Purkinje cell (primary cell): ENCODE data around the gene CRACR2B. TPM values are rescaled to one million over a fixed set of nuclear protein-coding genes. Genes with fewer than 3 reads are reported as not detected.

Experiments used
- polyA plus RNA-seq: library from polyadenylated mRNA; unstranded; fragments of >200 nt; fragmentation: Nextera tagmentation; gene quantifications from 2 replicates; pipeline ENCODE4 v1.2.1, GENCODE V29; 2014

The CRACR2B gene
- polyA plus RNA-seq: not detected in 2 replicates

GRCh38 chr11:827897-828192, at the start of gene CRACR2B:
Gene CRACR2B (plus strand): TSS chr11:827919. CDS start chr11:828608, 689 bp downstream.

GRCh38 chr11:789943-790342, 37.8 kb upstream of the CRACR2B start, which contains the start of gene CEND1:
Gene CEND1 (minus strand): TSS chr11:790090. CDS start chr11:788576, 1,514 bp downstream.

DNA sequence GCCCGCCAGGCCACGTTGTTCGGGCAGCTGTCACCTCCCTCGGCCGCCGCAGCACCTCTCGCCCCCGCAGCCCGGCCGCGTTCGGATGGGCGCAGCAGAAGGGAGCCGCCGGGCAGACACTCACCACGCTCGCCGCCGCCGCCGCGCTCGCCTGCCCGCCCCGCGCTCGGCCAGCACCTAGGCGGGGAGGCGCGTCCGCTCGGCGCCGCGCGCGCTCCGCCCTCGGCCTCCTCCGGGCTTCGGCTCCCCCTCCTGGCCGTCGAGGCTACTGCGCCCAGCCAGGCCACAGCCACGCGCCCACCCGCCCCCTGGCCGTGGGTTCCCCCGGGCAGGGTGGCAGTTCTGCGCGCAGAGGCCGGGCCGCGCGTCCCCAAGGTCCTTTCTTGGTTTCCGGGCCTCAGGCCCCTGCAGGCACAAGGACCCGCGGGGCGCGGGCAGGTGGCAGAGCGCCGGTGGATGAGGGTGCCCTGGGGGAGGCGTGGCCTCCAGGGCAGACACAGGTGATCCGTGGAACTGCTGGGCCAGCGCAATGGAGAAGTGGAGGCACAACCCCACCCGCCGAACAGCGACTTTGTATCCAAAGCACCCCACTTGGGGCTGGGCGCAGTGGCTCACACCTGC, 29.5 kb upstream of the CRACR2B start, which contains the start of gene SLC25A22:
Gene SLC25A22 (minus strand): TSS at position 189 of the 621 bp plus-strand sequence. CDS start 3,275 bp downstream, outside the sequence.

DNA sequence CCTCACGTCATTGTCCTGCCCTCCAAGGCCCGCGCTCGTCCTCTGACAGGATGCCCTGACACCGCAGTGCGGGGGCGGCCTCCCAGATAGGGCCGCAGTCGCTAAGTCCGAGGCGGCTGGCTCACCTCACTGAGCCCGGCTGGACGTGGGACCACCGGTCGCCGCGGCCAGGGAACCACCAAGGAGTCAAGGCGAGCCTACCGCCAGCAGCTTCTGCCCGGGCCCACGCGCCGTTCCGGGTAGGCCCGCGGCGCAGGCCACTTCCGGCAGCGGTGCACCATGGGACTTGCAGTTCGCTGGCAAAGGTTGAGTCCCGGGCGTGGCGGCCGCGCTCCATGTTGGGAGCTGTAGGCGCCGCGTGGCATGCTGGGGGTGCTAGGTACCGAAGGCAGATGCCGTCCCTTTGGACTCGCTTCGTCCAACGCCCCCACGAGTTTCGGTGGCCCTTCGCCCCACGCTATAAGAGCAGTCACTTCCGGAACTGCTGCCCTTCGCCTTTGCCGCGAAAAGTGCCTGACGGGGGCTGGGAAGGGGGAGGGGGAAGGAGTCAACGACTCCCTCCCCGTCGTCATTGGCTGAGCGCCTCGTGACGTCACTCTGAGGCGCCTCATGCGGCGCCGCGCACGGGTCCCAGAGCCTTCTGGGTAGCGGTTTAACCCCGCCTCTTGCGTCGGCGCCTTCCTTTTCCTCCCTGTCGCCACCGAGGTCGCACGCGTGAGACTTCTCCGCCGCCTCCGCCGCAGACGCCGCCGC, 18.3 kb upstream of the CRACR2B start, which contains the start of gene RPLP2:
Gene RPLP2 (plus strand): TSS at position 681 of the 753 bp plus-strand sequence. CDS start 268 bp downstream, outside the sequence.

DNA sequence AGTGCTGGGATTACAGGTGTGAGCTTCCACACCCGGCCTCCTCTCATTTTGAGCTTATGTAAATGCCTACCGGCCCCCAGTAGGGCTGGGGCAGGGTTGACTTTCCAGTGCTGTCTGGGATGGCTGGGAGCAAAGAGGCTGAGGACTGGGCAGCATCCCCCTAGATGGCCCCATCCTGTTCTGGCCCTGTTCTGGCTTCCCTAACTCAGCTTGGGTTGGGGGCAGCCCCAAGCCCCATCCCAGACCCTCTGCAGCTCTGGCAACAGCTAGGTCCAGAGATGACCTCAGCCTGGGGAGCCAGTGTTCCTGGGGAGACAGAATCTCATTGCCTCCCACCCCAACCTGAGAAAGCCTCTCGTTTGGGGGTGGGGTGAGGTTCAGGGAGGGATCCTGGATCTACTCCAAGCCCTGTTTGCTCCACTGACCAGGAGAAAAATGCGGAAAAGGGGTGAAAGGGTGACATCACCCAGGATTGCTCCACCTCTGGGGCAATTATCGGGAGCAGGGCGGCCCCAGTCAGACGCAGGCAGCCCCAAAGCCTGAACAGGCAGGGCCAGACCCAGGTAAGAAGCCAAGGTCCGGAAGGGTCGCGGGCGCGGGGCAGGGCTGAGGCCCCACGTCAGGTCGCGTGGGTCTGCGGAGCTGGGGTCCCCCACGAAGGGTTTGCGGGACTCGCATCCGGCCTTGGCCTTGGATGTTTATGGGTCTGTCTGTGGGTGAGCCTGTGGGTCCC, 9.2 kb upstream of the CRACR2B start, which contains the start of gene PNPLA2:
Gene PNPLA2 (plus strand): TSS at position 519 of the 733 bp plus-strand sequence. CDS start 805 bp downstream, outside the sequence.

DNA sequence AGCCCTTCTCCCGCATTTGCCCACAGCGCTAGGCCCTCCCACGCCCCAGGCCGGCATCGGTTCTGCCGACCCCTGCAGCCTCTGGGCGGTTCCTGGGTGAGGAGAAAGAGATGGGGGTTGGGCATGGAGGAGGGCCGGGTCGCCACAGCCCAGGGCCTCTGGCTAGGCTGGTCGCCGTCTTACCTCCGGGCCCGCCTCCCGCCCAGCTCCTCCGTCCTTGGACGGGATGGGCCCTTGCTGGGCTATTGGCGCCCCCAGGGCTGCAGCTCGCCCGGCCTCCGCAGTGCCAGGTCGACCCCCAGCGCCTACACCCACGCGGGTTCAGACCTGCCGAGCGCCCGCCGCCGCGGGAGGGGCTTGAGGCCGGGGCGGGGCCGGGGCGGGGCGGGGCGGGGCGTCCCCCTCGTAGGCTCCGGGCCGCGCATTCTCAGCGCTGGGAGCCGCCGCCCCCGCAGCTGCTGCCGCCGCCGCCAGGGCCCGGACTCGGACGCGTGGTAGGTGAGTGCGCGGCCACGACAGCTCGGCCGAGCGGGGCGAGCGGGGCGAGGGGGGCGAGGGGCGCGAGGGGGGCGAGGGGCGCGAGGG, 4.9 kb downstream of the CRACR2B start, which contains the start of gene CD151:
Gene CD151 (plus strand): TSS at position 424 of the 585 bp plus-strand sequence. CDS start 3,118 bp downstream, outside the sequence.

DNA sequence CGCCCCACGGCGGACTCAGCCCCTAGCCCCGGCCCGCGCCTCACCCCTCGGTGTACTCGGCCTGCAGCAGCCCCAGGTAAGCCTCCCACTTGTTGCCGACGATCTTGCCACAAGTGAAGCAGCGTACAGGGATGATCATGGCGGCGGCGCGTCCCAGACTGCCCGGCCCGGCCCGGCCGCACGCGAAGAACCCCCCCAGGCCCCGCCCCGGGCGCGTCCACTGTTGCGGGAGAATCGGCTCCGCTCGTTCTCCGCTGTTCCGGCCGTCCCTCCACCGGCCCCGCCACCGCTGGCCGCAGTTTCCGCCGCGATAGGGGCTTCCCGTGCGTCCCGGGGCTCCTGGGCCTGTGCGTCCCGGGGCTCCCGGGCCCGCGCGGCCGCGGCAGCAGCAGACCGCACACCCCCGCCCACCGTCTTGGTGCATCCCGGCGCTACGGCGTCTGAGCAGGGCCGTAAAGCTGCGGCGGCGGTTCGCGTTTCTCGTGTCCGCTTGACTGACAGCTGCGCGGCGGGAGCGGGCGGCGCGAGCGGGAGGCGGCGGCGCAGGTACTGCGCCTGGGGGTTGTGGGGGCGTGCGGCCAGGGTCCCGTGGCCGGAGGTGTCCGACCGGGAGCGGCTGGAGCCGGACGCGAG, 14.8 kb downstream of the CRACR2B start, which contains the start of the genes POLR2L and TSPAN4:
Gene POLR2L (minus strand): TSS at position 160 of the 633 bp plus-strand sequence. CDS start 21 bp downstream, at position 139.
Gene TSPAN4 (plus strand): TSS at position 483 of the 633 bp plus-strand sequence. CDS start 7,453 bp downstream, outside the sequence.

Other genes with a start within 250 kb of the CRACR2B start
- not detected in 2 replicates for gene IRF7, start 212.0 kb upstream of the CRACR2B start, polyA plus RNA-seq
- not detected in 2 replicates for gene CDHR5, start 203.0 kb upstream of the CRACR2B start, polyA plus RNA-seq
- not detected in 2 replicates for gene SCT, start 200.7 kb upstream of the CRACR2B start, polyA plus RNA-seq
- not detected in 2 replicates for gene DRD4, start 190.7 kb upstream of the CRACR2B start, polyA plus RNA-seq
- gene DEAF1, start 132.7 kb upstream of the CRACR2B start, polyA plus RNA-seq: 10.8 and 19.0 TPM in 2 replicates
- 31.2 and 39.5 TPM in 2 replicates for gene TMEM80, start 132.1 kb upstream of the CRACR2B start, polyA plus RNA-seq
- 73.8 and 170 TPM in 2 replicates for gene EPS8L2, start 121.7 kb upstream of the CRACR2B start, polyA plus RNA-seq
- gene TALDO1, start 80.5 kb upstream of the CRACR2B start, polyA plus RNA-seq: 40.4 and 72.7 TPM in 2 replicates
- gene GATD1, start 50.4 kb upstream of the CRACR2B start, polyA plus RNA-seq: 1.9 and 5.7 TPM in 2 replicates
- 14.7 and 20.2 TPM in 2 replicates for gene CEND1, start 37.8 kb upstream of the CRACR2B start, polyA plus RNA-seq
- 4.6 and 6.6 TPM in 2 replicates for gene SLC25A22, start 29.6 kb upstream of the CRACR2B start, polyA plus RNA-seq
- 0.95 and 0.99 TPM in 2 replicates for gene PIDD1, start 22.7 kb upstream of the CRACR2B start, polyA plus RNA-seq
- gene RPLP2, start 18.0 kb upstream of the CRACR2B start, polyA plus RNA-seq: 295 and 369 TPM in 2 replicates
- 0.77 and 3.1 TPM in 2 replicates for gene PNPLA2, start 9.0 kb upstream of the CRACR2B start, polyA plus RNA-seq
- gene CD151, start 5.0 kb downstream of the CRACR2B start, polyA plus RNA-seq: 6.6 and 8.6 TPM in 2 replicates
- gene POLR2L, start 14.6 kb downstream of the CRACR2B start, polyA plus RNA-seq: 181 and 206 TPM in 2 replicates
- not detected in 2 replicates for gene TSPAN4, start 14.9 kb downstream of the CRACR2B start, polyA plus RNA-seq
- gene CHID1, start 82.9 kb downstream of the CRACR2B start, polyA plus RNA-seq: 25.8 and 47.8 TPM in 2 replicates
- 32.3 and 35.2 TPM in 2 replicates for gene AP2A2, start 98.0 kb downstream of the CRACR2B start, polyA plus RNA-seq
- not detected in 2 replicates for gene MUC6, start 208.8 kb downstream of the CRACR2B start, polyA plus RNA-seq
- gene MUC2, start 247.0 kb downstream of the CRACR2B start, polyA plus RNA-seq: not detected in 2 replicates